ENCODE results near the gene DCXR. TPM values are rescaled to one million over a fixed set of nuclear protein-coding genes. Genes with fewer than 3 reads are reported as not detected.
"Not testable (repeated sequence)": the region's sequence is repeated elsewhere in the genome, so short reads cannot be mapped to it uniquely, and the experiment has no call there.

DCXR gene
- total RNA-seq, 2 experiments from 2014 or later: 93.3 to 104 TPM

DNA sequence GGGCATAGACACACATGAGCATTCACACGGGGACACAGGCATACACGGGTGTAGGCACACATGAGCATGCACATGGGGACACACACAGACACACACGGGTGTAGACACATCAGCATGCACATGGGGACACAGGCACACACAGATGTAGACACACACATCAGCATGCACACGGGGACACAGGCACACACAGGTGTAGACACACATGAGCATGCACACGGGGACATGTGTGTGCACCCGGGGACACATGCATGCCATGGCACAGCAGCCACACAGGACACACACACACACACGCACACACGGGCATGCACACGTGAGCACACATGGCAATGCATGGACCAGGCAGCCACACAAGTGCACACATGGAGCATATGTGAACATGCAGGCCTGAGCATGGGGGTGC lies 5.2 kb upstream of the DCXR start:
- Mint-ChIP-seq H3K27me3 (no peaks in the 10 kb centered on the region), H3K9me3 (no peaks in the 10 kb centered on the region), H3K27ac (no peak overlapping the region), H3K4me1 (peaks cover 12% of the 10 kb centered on the region), H3K36me3 (no peaks in the 10 kb centered on the region), H3K4me3 (no peak overlapping the region)
- DNase-seq: no peak

DNA sequence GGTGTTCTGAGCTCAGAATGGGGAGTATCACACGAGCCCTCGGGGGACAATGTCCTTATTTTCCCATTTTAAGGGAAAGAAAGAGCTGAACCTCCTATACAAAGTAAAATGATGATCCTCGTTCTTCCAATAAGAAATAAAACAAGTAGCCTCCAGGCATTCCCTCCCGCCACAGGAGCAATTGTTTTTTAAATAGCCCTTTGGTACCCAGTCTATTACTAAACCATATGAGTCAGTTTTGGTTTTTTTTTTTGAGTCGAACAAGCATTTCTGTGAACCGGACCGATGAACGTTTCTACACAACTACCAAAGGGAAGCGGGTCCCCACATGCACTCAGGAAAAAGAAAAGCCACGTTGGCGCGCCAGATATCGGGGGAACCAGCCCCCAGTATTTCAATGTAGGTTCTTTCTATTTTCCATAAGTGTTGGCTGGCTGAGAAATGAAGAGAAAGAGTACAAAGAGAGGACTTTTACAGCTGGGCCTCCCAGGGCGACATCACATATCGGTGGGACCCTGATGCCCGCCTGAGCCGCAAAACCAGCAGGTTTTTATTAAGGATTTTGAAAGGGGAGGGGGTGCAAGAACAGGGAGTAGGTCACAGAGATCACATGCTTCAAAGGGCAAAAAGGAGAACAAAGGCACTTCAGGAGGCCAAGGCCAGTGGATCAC lies 3.8 kb upstream of the DCXR start:
- peaks cover 12% of the 10 kb centered on the region for H3K4me1 Mint-ChIP-seq
- no peaks in the 10 kb centered on the region for H3K36me3 Mint-ChIP-seq
- no peak for DNase-seq
- no peaks in the 10 kb centered on the region for H3K27me3 Mint-ChIP-seq
- no peak overlapping the region for H3K4me3 Mint-ChIP-seq
- H3K27ac Mint-ChIP-seq: no peak overlapping the region
- H3K9me3 Mint-ChIP-seq: no peaks in the 10 kb centered on the region

DNA sequence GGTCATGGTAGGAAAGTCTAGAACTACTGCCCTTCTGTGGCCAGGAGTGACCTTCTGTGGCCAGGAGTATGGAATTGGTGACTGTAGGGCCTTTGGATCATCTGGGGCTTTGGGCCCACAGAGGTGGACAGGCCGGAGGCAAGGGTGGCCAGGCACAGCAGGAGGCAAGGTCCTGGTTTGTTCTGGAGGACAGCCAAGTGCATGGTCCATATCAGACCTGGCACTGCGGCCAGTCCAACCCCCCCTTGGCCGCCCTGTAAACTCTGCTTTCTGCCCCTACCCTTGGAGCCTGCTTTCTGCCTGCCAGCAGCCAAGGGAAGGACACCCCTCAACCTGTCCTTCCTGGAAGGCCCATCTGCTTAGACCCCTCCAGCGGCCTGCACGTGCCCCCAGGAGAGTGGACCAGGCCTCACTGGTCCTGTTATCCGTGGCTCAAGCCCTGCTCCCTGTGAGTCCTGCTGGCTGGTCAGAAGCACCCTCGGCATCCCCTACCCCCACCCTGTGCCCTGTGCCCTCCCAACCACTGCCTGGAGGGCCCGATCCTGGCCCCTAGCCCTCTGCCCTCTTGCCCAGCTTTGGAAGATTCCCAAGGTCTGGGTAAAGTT lies 2.3 kb upstream of the DCXR start:
- Mint-ChIP-seq H3K4me1 (peaks cover 23% of the 10 kb centered on the region), H3K27ac (no peak overlapping the region), H3K36me3 (no peaks in the 10 kb centered on the region), H3K9me3 (no peaks in the 10 kb centered on the region), H3K4me3 (no peak overlapping the region), H3K27me3 (no peaks in the 10 kb centered on the region)
- no peak for DNase-seq

GRCh38 chr17:82038796-82039409 lies 1.4 kb upstream of the DCXR start:
- peaks cover 23% of the 10 kb centered on the region for H3K4me1 Mint-ChIP-seq
- DNase-seq, H3K36me3 Mint-ChIP-seq, H3K27me3 Mint-ChIP-seq, H3K27ac Mint-ChIP-seq, H3K9me3 Mint-ChIP-seq: not testable (repeated sequence)
- peak overlapping the region; percentile 18 for H3K4me3 Mint-ChIP-seq

DNA sequence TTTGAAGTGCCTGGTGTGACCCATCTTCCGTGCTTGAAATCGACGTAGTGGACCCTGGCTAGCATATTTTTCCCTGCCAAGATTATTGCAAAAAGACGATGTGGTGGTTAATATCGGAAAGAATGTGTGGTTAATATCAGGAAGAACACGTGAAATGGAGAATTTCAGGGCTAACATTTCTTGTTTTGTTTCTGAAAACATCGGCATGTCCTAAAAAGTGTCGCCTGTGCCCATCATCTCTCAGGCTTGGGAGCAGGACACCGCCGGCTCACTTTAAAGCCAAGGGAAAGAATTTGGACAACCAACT lies 345 bp upstream of the DCXR start:
- H3K27ac Mint-ChIP-seq: peak overlapping the region; percentile 86
- H3K27me3 Mint-ChIP-seq: no peaks in the 10 kb centered on the region
- no peak for DNase-seq
- H3K36me3 Mint-ChIP-seq: no peaks in the 10 kb centered on the region
- peak overlapping the region; percentile 85 for H3K4me3 Mint-ChIP-seq
- peaks cover 23% of the 10 kb centered on the region for H3K4me1 Mint-ChIP-seq
- H3K9me3 Mint-ChIP-seq: no peaks in the 10 kb centered on the region

GRCh38 chr17:82036634-82037091 lies 834 bp downstream of the DCXR start:
- peak overlapping the region; percentile 77 for H3K4me3 Mint-ChIP-seq
- H3K36me3 Mint-ChIP-seq: no peaks in the 10 kb centered on the region
- no peak for DNase-seq
- no peak overlapping the region for H3K27ac Mint-ChIP-seq
- H3K9me3 Mint-ChIP-seq: no peaks in the 10 kb centered on the region
- no peaks in the 10 kb centered on the region for H3K27me3 Mint-ChIP-seq
- peaks cover 23% of the 10 kb centered on the region for H3K4me1 Mint-ChIP-seq

GRCh38 chr17:82035956-82036633 lies 1.4 kb downstream of the DCXR start:
- H3K9me3 Mint-ChIP-seq: no peaks in the 10 kb centered on the region
- H3K27me3 Mint-ChIP-seq: no peaks in the 10 kb centered on the region
- no peak overlapping the region for H3K27ac Mint-ChIP-seq
- DNase-seq: no peak
- peak overlapping the region; percentile 77 for H3K4me3 Mint-ChIP-seq
- no peaks in the 10 kb centered on the region for H3K36me3 Mint-ChIP-seq
- H3K4me1 Mint-ChIP-seq: peaks cover 23% of the 10 kb centered on the region

DNA sequence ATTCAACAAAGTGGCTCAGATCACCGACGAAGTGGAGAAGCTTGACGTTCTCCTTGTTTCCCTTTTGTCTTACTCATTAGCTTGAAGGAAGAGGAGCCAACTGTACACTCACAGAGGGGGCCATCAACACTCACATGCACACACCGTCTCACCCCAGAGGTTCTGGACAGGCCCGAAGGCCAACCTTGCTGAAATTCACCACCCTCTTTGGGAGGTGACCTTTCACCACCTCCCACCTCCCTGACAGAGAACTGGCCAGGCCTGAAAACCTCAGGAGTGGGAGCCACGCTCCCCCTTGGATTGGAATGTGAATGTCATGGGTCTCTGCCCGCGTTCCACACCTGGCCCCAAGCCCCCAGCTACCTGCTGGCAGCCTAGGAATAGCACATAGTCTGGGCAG lies 2.0 kb downstream of the DCXR start:
- H3K4me1 Mint-ChIP-seq: peaks cover 24% of the 10 kb centered on the region

DNA sequence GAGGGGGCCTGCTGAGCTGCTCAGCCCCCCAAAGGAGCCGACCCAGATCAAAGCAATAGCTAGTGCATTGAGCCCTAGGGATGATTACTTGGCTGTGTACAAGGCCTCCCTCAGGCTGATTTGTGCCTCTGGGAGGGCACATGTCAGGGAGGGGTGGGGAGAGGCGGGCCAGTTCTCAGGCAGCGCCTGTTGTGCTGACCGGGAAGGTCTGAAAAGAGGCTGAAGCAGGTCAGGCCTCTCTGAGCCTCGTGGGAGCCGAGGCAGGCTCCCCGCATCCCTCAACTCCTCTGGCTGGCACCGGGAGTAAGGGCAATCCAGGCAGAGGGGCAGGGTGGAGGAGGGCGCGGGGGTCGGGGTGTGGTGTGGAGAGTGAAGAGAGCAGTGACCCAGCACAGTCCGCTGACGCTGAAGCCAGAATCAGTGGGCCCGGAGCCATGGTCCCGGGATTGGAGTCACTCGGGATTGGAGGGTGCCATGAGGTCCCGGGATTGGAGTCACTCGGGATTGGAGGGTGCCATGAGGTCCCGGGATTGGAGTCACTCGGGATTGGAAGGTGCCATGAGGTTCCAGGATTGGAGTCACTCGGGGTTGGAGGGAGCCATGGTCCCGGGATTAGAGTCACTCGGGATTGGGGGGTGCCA lies 3.0 kb downstream of the DCXR start:
- DNase-seq: no peak
- no peak overlapping the region for H3K4me3 Mint-ChIP-seq
- no peak overlapping the region for H3K27ac Mint-ChIP-seq
- H3K9me3 Mint-ChIP-seq: no peaks in the 10 kb centered on the region
- no peaks in the 10 kb centered on the region for H3K36me3 Mint-ChIP-seq
- H3K4me1 Mint-ChIP-seq: peaks cover 27% of the 10 kb centered on the region
- H3K27me3 Mint-ChIP-seq: no peaks in the 10 kb centered on the region

More for the DNA sequence above, 2.0 kb downstream of the DCXR start:
- Mint-ChIP-seq H3K27ac (no peak overlapping the region), H3K9me3 (no peaks in the 10 kb centered on the region), H3K4me3 (no peak overlapping the region), H3K36me3 (no peaks in the 10 kb centered on the region), H3K27me3 (no peaks in the 10 kb centered on the region)
- no peak for DNase-seq

- no peak overlapping the region for H3K27ac Mint-ChIP-seq
- no peak overlapping the region for H3K4me3 Mint-ChIP-seq
- H3K4me1 Mint-ChIP-seq: peaks cover 22% of the 10 kb centered on the region
- no peaks in the 10 kb centered on the region for H3K9me3 Mint-ChIP-seq
- no peaks in the 10 kb centered on the region for H3K27me3 Mint-ChIP-seq
- H3K36me3 Mint-ChIP-seq: no peaks in the 10 kb centered on the region
- DNase-seq: no peak
Observed at GRCh38 chr17:82033359-82034085, 4.0 kb downstream of the DCXR start.

DNA sequence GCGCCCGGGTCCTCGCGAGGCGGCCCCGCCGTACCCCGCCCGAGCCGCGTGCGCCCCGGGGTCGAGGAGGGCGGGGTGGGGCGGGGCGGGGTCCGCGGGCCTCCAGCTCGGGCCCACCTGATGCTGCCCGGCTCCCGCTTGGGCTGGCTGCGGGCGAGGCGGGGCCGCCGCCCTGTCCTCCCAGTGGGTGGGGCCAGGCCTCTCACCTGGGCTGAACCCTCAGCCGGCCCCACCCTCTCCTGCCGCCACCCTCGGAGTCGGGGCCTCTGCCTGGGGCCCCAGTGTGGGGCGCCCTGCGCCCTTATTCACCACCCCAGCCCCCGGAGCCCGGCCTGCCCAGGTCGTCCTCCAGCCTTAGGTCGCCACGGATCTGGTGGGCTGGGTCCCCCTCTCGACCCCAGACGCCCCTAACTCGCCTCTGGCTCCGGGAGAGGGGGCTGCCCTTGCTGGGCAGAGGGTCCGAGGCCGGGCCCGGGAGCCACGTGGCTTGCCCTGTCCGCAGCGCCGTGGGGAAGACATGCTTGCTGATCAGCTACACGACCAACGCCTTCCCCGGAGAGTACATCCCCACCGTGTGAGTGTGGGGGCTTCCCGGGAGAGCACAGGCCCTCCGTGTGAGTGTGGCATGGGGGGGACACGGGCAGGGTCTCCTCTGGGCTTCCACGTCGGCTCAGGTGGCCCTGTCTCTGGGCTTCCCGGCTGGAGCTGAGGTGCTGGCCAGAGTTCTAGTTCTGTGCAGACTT lies 5.4 kb downstream of the DCXR start:
- H3K4me3 Mint-ChIP-seq: peak overlapping the region; percentile 34
- H3K36me3 Mint-ChIP-seq: no peaks in the 10 kb centered on the region
- H3K27me3 Mint-ChIP-seq: no peaks in the 10 kb centered on the region
- H3K4me1 Mint-ChIP-seq: peaks cover 16% of the 10 kb centered on the region
- peak; percentile 59 for DNase-seq
- H3K9me3 Mint-ChIP-seq: no peaks in the 10 kb centered on the region
- no peak overlapping the region for H3K27ac Mint-ChIP-seq

GRCh38 chr17:82031303-82031884 lies 6.1 kb downstream of the DCXR start, which contains the start of gene RAC3:
Gene RAC3, plus strand, starts transcription at chr17:82031678. Its CDS starts 84 bp downstream, at chr17:82031762.
- Mint-ChIP-seq H3K4me3 (peak within 1 kb of the TSS; percentile 69), H3K36me3 (no peaks in the 10 kb centered on the region), H3K4me1 (peaks cover 16% of the 10 kb centered on the region), H3K9me3 (no peaks in the 10 kb centered on the region), H3K27me3 (no peaks in the 10 kb centered on the region), H3K27ac (no peak within 1 kb of the TSS)
- DNase-seq: peak; percentile 46

- DNase-seq: peak; percentile 88
- H3K4me1 Mint-ChIP-seq: peaks cover 10% of the 10 kb centered on the region
Observed at GRCh38 chr17:82030470-82031302, 6.8 kb downstream of the DCXR start.

More at GRCh38 chr17:82030470-82031302, 6.8 kb downstream of the DCXR start:
- Mint-ChIP-seq H3K27me3 (no peaks in the 10 kb centered on the region), H3K27ac (no peak overlapping the region), H3K4me3 (peak overlapping the region; percentile 69), H3K9me3 (no peaks in the 10 kb centered on the region), H3K36me3 (no peaks in the 10 kb centered on the region)
